GM18909 (cell line): ENCODE data around the gene RPS6KA5.
"Not testable (repeated sequence)": the region's sequence is repeated elsewhere in the genome, so short reads cannot be mapped to it uniquely, and the experiment has no call there.

Experiments used
- ATAC-seq: cut with Tn5 transposase; IDR thresholded peaks from one replicate; pipeline ENCODE4 v1.9.1; 2021; ENCODE audit warnings: mild to moderate bottlenecking; ENCODE audit not compliant: unreplicated experiment, poor library complexity

Gene RPS6KA5

GRCh38 chr14:90991690-90992443 is 68.6 kb downstream of the RPS6KA5 start:
- ATAC-seq, result no peak

DNA sequence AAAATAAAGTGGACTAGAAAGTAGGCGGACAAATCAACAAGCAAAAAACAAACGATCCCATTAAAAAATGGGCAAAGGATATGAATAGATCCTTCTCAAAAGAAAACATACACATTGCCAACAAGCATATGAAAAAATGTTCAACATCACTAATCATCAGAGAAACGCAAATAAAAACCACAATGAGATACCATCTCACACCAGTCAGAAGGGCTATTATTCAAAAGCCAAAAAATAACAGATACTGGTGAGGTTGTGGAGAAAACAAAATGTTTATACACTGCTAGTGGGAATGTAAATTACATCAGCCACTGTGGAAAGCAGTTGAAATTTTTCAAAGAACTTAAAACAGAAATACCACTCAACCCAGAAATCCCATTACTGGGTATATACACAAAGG is 70.3 kb downstream of the RPS6KA5 start:
- ATAC-seq, result no peak

DNA sequence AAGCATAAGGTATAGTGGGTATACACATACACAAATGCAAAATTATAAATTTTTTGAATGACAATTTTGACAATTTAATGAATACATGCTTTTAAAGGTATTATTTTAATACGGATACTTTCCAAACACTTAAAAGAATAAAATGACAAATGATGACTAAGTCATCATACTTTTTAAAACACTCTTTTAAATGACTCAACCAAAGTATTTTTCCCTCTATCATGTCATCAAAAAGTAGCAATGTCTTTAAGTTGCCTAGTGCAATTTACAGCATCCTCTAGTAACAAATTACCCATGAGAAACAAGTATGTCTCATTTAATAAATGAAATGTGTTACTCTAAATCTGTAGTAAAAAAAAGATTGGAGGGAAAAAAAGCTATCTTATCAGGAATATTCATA is 73.3 kb downstream of the RPS6KA5 start:
- ATAC-seq, result no peak

DNA sequence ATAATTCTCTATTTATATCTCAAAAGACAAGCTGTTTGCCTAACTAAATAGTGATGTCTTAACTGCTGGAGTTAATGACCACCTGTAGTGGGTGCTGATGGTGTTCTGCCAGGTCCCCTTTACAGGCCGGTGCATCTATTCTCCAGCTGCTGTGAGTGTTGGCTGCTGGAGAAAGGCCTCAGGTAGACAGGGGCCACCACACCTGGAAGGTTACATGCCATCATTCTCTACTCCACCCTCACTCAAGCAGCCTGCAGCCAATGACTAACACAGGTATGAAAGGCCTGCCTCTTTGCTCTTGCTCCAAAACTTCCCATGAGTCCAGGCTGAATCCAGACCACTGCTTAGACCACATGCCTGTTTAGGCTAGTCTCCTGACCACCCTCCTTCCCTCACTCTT is 73.9 kb downstream of the RPS6KA5 start:
- no peak for ATAC-seq

- ATAC-seq, result no peak
Measured at GRCh38 chr14:90985601-90986242, 74.7 kb downstream of the RPS6KA5 start.

- ATAC-seq, result no peak
Measured at GRCh38 chr14:90983560-90983959, 76.9 kb downstream of the RPS6KA5 start.

DNA sequence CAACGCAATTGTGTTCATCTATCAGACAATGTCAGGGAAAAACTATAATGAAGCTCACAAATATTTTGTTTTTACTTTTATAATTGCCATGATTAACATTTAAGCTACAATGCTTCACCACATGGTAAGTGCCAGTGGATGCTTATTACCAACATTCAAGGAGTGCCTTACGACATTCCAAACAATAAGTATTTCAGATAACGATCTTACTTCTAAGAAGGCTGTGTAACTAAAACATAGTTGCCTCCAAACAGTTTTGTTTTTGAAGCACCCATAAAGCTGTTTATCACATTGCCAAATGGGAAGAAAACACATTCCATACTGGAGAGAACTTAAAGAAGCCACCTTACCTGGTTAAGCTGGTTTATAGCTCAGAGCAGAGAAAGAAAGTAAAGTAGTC is 78.8 kb downstream of the RPS6KA5 start:
- no peak for ATAC-seq

GRCh38 chr14:90980636-90981035 is 79.8 kb downstream of the RPS6KA5 start:
- ATAC-seq, result not testable (repeated sequence)

GRCh38 chr14:90979515-90979914 is 80.9 kb downstream of the RPS6KA5 start:
- no peak for ATAC-seq

DNA sequence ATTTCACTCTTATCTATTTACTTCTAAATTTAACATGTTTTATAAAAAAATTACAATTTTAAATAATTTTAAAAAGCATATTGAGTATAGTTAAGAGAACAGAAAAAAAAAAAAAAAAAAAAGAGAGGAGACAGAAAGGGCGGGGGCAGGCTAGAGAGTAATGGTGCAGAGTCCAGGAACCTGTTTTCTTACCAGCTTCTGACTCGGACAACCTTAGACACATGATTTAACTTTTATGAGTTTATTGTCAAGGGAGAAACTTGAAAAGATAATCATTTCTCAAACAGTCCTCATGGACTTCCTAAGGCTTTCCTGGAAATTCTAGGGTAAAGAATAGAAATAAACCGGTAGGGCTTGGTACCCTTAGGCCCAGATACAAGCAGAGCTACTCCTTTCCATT is 84.3 kb downstream of the RPS6KA5 start:
- no peak for ATAC-seq

DNA sequence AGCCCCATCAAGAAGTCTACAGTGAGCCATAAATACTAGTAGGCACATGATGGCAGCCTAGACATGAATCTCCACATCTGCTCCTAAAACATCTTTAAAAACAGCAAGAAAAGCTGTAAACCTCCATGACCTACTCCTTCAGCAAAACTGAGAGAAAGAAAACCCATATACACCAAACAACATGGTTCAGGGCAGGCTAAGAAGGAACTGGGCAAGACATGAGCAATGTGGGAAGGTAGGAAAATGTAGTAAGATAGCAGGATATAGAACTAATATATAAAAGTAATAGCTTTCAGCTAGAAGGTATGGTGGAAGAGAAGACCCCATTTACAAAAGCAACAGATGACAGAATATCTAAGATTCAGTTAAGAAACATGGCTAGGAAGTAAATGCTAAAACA is 88.8 kb downstream of the RPS6KA5 start:
- ATAC-seq, result no peak

DNA sequence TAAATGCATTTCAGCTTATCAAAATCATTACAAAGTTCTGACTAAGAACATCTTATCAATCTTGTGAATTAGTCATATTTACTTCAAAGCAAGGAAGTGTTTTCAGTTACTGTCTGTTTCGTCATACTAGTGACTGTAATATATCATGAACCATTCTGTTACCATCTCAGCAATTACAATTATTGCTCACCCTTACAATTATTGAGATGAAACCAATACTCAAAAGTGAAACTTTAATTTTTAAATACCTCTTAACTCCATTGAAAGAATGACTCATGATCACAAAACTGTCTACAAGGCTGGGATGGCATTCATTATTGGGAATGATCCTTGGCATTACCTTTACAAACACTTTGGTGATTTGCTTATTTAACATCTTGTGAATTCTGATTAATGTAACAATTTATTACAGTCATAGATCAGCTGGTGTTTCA is 90.3 kb downstream of the RPS6KA5 start:
- no peak for ATAC-seq

DNA sequence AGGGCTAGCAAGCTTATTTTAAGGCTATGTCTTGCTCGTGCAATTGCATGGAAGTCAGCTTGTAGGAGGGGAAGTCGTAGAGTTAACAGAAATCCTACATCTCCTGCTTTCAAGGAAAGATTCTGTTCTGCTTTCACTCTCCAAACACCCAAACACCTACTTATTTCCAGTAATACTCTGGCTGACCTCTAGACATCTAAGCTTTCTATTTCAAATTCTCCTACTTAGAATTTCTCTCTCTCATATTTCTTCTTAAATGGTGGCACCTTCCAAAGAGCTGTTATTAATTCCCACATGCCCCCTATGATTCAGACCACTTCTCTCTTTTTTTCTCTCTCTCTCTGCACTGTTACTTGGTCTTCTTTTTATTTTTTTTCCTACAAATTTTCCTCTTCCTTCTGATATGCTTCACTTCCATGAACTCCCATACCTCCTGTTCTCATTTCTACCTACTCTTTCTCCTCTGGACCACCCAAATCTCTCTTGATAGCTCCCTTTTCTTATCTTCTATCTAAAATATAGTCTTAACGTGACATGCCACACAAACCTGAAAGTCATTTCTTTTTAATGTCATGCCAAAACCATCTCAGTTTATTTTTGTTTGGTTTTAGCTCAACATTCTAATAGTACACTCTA is 90.8 kb downstream of the RPS6KA5 start:
- no peak for ATAC-seq

DNA sequence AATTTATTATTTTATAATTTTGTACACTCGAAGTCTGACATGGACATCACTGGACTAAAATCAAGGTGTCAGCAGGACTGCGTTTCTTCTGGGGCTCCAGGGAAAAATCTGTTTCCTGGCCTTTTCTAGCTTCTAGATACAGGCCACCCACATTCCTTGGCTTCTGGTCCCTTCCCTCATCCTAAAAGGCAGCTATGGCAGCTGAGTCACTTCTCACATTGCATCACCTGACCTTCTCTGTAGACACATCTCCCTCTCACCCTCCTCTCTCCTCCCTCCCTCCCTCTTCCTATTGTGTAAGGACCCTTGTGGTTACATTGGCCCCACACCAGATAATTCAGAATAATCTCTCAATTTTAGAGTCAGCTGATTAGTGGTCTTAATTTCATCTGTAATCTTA is 92.4 kb downstream of the RPS6KA5 start:
- ATAC-seq, result no peak

- ATAC-seq, result no peak
Measured at GRCh38 chr14:90966493-90966892, 93.9 kb downstream of the RPS6KA5 start.

GRCh38 chr14:90965765-90966164 is 94.7 kb downstream of the RPS6KA5 start:
- ATAC-seq, result no peak

GRCh38 chr14:90963343-90963742 is 97.1 kb downstream of the RPS6KA5 start:
- ATAC-seq, result no peak

GRCh38 chr14:90962505-90963109 is 97.8 kb downstream of the RPS6KA5 start:
- ATAC-seq, result no peak

- ATAC-seq, result no peak
Measured at GRCh38 chr14:90960818-90961217, 99.6 kb downstream of the RPS6KA5 start.

- no peak for ATAC-seq
Measured at GRCh38 chr14:90959344-90959743, 101.1 kb downstream of the RPS6KA5 start.

DNA sequence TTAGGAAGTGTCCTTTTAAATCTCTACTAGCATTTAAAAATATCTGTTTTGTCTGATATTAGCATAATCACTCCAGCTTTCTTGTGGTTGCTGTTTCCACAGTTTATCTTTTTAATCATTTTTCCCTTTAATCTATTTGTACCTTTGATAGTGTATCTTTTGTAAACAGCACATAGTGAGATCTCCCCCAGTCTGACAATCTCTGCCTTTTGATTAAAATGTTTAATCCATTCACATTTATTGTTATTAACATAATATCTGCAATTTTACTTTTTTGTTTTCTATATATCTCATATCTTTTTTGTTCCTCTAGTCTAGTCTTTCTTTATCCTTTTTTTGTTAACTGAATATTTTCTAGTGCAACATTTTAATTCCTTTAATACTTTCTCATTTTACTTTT is 104.2 kb downstream of the RPS6KA5 start:
- no peak for ATAC-seq
